ENCODE results near the gene LRIT2.

LRIT2 gene

DNA sequence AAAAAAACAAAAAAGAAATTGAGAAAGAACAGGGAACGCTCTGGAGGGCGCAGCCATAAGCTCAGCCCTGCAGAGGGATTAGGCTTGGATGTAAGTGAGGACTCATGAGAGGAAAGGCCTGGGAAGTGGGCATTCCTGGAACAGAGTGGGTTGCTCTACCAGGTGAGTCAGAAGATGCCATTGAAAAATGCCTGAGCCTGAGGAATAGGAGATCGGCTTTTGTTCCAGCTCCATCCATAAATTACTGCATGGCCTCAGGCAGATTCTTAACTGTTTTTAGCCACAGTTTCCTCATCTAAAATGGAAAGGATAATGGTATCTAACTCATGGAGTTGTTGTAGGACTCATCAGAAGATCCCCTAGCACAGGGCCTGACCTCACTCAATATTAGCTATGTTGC, 18.4 kb upstream of the LRIT2 start:
- no peak for DNase-seq (ENCODE audit: low read depth)

DNA sequence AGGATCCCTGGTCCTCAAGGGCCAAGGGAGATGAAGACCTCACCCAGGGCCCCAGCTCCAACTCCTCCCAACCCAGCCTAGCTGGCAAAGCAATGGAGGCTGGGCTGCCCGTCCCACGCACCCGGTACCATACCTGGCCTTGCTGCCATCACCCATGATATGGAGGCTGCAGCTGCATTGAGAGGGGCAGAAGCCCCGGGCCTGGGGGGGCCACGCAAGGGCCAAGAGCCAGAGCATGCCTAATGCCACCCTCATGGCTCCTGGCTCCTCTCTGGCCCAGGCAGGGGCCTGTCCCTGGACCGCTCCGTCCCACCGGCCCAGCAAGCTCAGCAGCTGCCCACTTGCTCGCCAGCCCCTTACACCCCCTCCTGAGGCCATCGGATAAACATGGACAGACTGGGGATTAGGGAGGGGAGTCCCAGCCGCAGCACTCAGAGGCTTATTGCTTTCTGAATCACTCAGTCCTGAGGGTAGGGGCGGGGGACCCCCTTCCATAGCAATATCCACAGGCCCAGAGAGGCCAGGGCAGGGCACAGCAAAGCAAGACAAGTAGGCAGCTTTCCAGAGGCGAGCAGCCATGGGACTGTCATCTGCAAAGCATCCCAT, 15.9 kb upstream of the LRIT2 start, which contains the start of gene LRIT1:
Gene LRIT1, minus strand, starts transcription at position 362 of the 606 bp plus-strand sequence. Its CDS starts 107 bp downstream, at position 255.
- DNase-seq (ENCODE audit: low read depth) = no peak

DNA sequence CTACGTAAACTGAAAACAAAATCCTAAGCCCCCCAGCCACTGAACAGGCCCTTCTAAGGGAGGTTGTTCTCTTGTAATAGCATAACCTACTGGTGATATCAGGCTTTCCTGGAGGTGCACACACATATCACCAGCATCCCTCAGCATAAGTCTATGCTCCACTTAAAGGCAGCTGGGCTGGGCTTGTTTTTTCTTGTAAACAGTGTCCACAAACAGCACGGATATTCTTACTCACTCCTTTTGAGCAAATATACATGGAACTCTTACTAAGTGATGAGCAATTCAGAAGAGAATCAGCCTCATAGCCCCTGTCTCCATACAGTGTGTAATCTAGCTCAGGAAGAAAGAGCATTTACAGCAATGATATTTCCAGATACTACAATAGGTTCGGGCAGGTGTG, 13.6 kb upstream of the LRIT2 start:
- no peak for DNase-seq (ENCODE audit: low read depth)

DNA sequence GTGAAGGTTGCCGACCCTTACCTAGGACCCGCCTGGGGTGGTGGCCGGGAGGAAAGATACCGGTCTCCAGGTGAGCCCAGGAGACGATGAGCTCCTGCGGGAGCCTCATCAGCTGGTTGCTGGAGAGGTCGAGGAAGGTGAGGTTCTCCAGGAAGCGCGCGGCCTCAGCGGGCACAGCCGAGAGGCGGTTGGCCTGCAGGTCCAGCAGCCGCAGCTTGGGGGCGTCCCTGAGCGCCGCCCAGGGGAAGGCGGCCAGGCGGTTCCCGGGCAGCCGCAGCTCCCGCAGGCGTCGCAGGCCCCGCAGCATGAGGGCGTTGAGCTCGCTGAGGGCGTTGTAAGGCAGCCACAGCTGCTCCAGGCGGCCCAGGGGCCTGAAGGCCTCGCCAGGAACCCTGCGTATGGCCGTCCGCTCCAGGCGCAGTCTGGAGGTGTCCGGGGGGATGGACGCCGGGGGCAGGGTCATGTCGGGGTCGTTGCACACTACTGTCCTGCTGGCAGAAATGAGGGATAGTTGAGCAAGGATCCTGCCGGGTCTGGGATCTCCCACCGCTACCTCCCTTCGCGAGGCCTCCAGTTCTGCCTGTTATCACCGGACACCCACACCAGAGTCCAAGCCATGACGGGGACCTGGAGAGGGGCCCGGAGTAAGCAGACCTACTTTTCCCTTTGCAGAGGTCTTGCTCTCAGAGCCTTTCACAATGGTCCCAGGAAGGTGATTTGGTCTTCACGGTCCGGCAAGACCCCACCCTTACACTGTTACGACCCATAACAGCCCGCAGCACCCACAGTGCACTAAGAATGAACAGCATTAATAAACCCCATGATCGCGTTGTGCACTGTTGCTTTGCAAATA, 12.1 kb upstream of the LRIT2 start:
- DNase-seq (ENCODE audit: low read depth) = no peak

DNA sequence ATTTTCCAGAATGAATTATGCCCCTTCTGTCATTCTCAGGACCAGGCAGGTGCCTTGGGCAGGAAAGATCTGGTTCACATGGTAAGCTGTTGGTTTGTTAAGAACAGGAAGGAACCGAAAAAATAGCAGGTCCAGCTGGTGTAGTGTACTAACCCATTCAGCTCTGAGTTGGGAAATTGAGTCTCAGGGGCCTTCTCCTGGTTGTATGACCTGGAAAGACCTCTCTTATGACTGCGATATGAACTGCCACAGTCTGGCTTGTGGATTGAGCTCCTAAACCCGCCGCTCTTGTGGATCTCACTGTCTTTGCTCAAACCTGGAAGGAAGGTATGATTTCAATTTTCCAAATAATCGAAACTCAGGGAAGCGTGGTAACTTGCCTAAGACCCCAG, 11.5 kb upstream of the LRIT2 start:
- DNase-seq (ENCODE audit: low read depth) = no peak

DNA sequence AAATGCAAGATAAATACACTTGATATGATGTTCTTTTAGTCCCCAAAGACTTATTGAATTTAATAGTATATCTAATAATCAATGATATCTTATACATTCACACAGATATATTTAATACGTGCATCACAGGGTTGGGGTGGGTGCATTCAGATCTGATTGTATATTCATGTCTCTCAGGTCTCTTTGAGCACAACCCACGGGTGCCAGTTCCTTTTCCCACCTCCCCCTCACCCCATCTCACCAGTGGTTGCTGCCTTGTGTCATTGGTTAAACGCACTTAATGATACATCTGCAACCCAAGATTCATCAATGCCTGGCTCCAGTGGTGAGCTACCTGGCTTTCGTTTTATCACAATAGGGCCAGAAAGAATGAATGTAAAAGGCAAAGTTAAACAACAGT, 9.8 kb upstream of the LRIT2 start:
- DNase-seq (ENCODE audit: low read depth) = no peak

DNA sequence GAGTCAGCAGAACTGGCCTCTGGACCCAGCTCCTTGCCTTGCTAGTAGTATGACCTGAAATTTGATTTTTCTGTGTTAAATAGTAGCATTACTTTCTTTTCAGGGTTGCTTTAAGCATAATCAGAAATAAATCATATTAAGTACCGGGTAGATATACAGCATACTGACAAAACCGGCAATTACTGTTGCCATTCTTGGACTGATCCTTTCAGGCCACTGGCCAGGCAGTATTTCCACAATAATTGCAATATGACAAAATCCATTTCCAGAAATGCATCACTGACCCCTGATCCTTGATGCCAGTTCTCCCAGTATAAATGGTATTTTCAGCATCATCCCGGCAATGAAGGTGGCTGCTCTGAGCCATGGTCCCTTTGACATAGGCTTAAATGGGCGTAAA, 9.1 kb upstream of the LRIT2 start:
- no peak for DNase-seq (ENCODE audit: low read depth)

DNA sequence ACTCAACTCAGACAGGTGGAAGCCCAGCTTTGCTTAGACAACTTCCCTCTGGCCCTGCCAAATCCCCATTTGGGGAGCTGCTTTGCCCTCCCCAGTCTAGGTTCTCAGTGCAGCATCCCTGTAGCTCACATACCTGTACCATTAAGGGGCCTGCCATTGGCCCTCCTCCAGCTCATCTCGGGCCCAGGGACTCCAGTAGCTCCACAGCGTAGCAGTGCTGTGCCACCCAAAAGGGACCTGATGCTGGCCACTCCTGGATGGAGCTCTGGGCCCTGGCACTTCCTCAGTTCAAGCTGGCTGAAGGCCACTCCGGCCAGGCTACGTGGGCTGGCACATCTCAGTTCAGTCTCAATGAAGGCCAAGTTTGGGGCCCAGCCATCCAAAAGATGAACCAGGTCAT, 8.6 kb upstream of the LRIT2 start:
- DNase-seq (ENCODE audit: low read depth) = no peak

DNA sequence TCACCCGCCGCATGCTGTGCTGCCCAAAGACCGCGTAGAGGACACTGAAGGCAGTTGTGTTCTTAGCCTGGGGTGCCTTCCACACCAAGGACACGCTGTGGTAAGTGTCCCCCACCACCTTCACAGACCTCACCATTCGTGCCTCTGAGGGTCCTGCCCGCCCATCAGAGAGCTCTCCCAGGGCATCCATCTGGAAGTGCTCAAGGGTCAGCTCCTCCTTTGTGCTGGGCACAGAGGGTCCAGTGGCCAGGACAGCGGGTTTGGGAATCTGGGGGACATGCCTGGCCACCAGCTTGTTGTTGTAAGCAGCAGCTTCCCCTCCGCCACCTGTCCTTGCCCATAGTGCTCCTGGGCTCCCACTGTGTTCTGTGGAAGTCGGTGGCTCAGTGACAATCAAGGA, 7.0 kb upstream of the LRIT2 start:
- DNase-seq (ENCODE audit: low read depth) = no peak

DNA sequence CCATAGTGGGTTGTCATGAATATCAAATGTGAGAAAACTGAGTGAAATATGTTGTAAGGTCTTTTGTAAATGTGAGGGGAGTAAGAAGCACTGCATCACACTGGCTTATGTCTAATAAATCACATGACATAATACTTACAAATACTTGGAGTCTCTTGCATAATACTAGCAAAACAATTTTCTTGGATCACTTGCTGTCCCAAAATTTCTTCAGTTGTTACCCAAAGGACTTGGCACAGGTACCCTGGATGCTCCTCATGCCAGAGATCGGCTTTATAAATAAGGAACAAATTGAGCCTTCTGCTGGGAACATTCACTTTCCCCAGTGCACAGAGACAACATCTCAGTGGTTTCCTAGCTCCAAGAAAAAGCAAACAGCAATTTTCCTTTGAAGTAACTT, 5.0 kb upstream of the LRIT2 start:
- no peak for DNase-seq (ENCODE audit: low read depth)

DNA sequence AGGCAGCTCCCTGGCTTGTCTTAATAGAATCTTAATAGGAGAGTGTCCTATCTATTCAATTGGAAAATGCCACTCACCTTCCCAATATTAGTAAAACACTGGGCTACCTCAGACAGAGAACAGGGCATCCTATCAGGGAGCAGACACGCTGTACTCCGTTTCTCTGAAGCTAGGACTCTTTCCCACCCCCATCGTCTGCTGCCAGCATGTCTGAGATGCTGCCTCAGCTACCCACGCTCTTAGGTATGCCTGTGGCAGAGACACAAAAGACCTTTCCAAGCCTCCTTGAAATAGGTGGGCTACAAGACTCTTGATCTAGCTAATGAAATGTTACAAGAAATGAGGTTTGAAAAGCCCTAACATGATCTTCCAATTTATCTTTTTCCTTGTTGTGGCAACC, 2.5 kb upstream of the LRIT2 start:
- DNase-seq (ENCODE audit: low read depth) = no peak

DNA sequence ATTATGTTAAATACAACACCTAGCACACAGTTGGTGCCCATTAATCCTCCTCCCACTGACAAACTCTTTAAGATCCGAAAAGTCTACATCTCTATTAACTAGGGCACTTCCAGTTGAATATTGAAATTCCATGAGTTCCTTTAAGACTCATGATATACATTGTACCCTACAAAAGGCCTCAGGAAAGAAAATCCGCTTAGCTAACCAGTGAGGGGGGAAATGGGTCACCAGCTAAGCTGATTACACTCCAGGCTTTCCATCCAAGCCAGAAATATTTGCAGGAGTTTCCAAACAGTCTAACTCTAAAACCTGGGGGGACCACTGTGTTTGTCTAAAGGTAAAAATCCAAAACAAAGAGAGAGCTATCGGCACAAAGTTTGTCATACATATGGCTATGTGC, 1.3 kb upstream of the LRIT2 start:
- no peak for DNase-seq (ENCODE audit: low read depth)

DNA sequence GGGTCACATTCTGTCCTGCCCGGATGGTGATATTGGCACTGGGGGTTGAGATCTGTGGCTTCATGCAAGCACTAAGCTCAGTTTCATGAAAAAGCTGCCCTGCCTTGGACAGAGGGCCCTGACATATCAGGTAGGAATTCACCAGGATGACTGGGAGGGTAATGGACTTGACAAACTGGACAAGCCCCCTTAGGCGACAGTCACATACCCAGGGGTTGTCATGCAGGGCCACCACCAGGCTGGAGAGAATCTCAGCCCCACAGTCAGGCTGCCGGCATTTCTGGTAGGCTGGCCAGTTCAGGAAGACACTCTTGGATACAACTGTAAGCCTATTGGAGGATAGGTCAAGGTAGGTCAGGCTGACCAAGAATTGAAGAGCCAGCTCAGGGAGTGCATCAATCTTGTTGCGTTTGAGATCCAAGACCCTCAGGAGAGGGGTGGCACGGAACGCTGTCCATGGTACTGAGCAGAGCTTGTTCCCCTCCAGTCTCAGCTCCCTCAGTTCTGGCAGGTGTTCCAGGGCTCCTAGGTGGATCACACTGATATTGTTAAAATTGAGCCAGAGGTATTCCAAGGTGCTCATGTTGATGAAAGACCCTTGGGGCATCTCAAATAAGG, 824 bp downstream of the LRIT2 start:
- DNase-seq (ENCODE audit: low read depth) = no peak

DNA sequence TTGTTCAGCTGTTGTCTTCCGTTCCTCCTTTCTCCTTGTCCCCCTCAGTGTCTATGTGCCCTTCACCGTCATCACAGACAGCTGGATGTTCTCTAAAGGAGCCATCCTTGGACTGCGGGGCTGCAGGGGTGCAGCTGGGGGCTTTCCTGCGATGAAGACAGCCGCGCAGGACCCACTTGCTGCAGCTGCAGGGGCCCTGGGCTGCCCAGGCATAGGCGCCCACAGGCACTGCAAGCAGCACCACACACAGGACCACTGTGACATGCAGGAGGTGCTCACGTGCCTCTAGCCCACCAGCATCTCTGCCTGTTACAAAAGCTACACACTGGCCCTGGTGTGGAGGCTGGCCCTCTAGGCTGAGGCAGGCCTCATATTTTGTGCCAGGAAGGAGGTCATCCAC, 3.4 kb downstream of the LRIT2 start:
- no peak for DNase-seq (ENCODE audit: low read depth)

DNA sequence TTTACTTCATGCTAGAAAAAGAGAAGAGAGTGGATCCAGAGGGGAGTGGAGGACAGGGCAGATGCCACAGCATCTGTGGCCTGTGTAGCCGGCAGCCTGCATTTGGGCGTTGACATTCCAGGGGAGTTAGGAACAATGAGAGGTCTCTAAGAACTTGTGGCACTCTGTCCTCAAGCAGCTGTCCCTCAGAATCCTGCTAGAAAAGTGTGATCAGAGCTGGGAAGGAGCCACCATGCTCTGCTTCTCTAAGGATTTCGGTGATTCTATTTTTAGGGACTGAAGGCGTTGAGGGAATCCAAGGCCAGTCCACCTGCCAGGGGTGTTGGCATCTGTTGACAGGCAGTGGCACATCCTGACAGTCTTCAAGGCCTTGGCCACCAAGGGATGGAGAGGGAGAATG, 7.6 kb downstream of the LRIT2 start:
- no peak for DNase-seq (ENCODE audit: low read depth)

DNA sequence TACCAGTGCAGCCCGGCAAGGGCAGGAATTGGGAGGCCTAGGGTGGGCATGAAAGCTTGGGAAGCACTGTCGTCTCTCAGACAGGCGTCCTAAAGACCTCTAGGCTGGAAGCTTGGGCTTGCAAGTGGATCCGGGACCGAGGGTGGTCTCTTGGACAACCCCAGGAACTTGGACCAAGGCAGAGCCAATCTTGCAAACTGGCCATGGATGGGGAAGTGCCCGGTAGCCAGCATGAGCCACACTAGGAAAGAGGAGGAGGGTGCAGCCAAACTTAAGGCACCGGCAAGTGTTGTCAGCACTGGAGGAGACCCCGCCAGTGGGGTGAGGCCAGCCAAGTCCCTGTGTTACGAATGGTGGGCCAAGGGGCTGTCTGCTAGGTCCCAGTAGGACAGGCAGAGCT, 8.5 kb downstream of the LRIT2 start:
- DNase-seq (ENCODE audit: low read depth) = no peak

DNA sequence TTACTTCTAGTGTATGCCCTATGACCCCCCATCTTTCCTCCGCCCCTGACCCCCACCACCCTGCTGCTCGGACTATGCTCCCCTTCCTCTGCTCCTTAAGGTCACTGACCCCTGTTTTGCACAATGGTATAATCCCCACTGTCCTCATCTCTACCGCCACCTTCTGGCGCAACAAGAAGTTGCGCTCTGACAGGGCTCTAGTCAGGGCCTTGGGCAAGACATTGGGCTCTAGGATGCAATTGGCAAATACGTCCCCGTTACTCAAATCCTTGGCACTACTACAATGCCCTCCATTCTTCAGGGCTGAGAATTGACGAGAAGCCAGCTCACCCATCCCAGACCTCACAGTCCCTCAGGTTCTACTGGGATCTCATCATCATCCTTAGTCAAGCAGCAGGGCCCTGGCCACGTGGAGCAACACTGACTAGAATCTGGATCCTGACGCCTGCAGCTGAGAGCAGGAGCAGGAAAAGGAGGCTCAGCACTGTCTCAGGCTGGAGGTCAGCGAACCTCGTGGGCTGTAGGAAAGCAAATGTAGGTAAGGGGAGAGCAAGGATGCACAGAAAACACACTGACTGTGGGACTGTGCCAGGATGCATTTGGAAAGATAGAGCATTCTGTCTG, 10.6 kb downstream of the LRIT2 start:
- DNase-seq (ENCODE audit: low read depth) = no peak

DNA sequence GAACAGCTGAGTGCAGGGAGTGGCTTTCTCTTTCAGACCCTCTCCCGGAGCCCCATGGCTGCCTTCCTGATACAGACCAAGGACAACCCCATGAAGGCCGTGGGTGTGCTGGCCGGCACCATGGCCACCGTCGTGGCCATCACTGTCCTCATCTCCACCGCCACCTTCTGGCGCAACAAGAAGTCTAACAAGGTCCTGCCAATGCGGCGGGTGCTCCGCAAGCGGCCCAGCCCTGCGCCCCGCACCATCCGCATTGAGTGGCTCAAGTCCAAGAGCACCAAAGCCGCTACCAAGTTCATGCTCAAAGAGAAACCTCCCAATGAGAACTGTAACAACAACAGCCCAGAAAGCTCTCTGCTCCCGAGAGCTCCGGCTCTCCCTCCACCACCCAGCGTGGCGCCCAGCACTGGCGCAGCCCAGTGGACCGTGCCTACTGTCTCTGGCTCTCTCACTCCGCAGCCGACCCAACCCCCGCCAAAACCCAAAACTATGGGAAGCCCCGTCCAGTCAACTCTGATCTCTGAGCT, 11.2 kb downstream of the LRIT2 start:
- DNase-seq (ENCODE audit: low read depth) = no peak

DNA sequence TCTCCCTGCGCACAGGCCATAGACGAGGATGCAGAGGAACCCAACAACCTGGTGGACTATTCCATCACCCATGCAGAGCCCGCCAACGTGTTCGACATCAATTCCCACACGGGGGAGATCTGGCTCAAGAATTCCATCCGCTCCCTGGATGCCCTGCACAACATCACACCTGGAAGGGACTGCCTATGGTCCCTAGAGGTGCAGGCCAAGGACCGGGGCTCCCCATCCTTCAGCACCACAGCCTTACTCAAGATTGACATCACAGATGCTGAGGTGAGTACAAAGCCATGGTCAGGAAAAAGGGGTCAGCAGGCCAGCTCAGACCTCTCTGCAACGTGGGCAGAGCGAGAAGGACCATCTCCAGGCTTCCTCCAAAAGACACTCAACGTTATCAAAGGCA, 12.3 kb downstream of the LRIT2 start:
- no peak for DNase-seq (ENCODE audit: low read depth)

DNA sequence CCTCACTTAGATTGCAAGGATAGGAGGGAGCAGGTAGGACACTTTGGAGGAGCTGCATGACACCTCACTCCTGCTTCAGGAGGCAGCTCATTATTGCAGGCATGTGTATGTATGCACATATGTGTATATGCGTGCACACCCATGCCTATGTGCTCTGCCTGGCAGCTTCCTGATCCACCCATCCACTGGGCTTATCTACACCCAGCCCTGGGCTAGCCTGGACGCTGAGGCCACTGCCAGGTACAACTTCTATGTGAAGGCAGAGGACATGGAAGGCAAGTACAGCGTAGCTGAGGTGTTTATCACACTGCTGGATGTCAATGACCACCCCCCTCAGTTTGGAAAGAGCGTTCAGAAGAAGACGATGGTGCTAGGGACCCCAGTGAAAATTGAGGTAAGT, 13.3 kb downstream of the LRIT2 start:
- DNase-seq (ENCODE audit: low read depth) = no peak

DNA sequence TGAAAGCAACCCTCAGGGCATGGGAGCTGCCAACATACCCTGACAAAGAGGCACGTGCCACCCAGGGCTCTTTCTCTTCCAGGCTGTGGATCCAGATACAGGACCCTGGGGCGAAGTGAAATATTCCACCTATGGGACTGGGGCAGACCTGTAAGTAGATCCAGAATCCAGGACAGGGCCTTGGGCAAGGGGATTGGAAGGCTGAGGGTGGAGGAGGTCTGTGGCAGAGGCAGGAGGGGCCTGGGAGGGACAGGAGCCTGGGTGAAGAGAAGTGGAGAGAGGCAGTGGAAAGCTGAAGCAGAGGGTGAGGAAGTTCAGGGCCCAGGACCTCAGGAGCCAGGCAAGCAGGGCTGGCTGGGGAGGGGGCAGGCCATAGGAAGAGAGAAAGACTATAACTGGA, 13.8 kb downstream of the LRIT2 start:
- no peak for DNase-seq (ENCODE audit: low read depth)

DNA sequence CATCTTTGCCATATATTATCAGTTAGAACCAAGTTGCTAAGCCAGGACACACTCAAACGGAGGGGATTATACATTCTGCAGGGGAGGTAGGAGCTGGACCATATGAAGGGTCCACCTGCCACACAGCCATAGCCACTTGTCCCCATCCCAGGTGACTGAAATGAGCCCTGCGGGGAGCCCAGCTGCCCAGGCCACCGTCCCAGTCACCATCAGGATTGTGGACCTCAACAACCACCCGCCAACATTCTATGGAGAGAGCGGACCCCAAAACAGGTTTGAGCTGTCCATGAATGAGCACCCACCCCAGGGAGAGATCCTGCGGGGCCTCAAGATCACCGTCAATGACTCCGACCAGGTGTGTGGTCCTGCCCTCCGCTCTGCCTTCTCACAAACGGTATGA, 17.3 kb downstream of the LRIT2 start:
- DNase-seq (ENCODE audit: low read depth) = no peak

All from fibroblast of the conjunctiva (primary cell).